ENCODE results near the gene CACNG6.
A peak's percentile ranks its signal among the peaks of the same experiment; 100 is the strongest.
"Not testable (repeated sequence)": the region's sequence is repeated elsewhere in the genome, so short reads cannot be mapped to it uniquely, and the experiment has no call there.

Gene CACNG6

DNA sequence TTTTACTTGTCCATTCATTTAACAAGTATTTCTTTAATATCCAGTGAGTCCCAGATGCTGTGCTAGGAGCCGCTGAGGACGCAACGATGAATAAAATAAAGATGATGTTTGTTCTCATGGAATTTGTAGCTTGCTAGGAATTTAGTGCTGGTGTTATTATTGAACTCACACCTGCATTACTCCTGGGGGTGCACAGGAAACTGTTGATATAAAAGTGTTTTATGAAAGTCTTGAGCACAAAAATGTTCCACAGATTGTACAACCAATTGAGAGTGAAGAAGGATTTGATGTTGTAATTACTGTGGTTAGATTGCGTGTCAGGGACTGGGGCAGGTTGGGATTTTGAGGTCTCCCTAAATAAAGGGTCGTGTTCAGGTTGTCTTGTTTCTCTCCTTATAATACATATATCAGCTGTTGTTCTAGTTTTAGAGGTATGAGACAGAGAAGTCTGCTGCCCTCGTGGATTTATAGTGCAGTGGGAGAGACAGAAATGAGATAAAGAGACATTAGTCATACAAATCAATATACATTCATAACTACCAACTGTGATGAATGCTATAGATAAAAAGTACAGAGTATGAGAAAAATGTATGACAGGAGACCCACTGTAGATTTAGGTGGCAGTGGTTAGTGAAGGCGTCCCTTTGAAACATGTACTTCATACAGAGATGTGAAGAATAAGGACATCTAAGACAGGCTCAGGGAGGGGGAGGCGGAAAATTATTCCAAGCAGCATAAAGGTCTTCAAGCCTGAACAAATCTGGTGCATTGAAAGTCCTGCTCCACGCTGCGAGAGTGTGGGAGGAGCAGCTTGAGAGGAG lies 11.3 kb downstream of the CACNG6 start:
- no peak for DNase-seq (ENCODE audit: low spot score)

- no peak for DNase-seq (ENCODE audit: low spot score)
Observed at GRCh38 chr19:54009440-54009839, 18.0 kb downstream of the CACNG6 start.

DNA sequence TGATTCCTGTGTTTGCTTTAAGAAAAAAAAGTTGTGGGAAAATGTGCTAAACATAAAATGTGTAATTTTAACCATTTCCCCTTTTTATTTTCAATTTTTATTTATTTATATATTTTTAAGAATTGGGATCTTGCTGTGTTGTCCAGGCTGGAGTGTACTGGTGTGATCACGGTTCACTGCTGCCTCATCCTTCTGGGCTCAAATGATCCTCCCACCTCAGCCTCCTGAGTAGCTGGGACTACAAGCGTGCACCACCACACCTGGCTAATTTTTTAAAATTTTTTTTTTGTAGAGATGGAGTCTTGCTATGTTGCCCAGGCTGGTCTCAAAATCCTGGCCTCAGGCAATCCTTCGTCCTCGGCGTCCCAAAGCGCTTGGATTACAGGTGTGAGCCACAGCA lies 19.0 kb downstream of the CACNG6 start:
- no peak for DNase-seq (ENCODE audit: low spot score)

DNA sequence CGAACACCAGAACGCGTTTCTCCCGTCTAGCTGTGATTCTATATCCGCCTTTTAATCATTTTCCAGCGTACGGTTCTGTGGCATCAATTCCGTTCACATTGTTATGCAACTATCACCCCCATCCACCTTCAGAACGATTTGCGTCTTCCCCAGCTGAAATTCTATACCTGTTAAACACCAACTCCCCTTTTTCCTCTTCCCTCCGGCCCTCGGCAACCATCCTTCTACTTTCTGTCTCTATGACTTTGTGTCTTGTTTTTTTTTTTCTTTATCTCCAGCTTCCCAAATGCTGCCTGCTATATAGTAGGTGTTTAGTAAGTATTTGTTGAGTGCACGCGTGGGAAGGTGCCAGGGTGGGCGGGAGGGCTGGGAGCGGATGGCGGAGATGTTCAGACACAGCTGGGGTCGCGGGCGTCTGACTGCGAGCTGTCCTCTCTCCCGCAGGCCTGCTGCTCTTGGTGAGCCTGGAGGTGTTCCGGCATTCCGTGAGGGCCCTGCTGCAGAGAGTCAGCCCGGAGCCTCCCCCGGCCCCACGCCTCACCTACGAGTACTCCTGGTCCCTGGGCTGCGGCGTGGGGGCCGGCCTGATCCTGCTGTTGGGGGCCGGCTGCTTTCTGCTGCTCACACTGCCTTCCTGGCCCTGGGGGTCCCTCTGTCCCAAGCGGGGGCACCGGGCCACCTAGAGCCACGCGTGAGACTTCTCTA lies 20.2 kb downstream of the CACNG6 start:
- no peak for DNase-seq (ENCODE audit: low spot score)

- DNase-seq (ENCODE audit: low spot score): no peak
Observed at GRCh38 chr19:54013866-54014265, 22.4 kb downstream of the CACNG6 start.

DNA sequence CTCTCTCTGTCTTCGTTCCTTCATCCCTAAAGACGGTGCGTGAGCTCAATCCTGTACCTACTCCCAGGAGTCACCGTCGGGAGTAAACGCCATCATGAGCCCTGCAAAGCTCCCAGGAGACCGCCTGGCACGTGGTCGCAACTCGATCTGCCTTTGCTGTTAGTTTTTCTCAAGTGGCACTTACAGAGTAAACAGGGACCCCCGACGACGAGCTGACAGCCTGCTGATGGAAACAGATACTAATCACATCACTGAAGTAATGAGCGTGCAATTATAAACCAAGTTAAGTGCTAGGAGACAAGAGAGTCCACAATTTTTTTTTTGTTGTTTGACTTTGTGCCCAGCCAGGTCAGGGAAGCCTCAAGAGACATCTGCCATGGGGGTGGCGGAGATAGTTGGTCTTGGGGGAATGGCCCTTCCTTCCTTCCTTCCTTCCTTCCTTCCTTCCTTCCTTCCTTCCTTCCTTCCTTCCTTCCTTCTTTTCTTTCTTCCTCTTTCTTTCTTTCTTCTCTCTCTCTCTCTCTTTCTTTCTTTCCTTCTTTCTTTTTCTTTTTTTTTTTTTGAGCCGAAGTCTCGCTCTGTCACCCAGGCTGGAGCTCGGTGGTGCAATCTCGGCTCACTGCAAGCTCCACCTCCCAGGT lies 23.6 kb downstream of the CACNG6 start:
- DNase-seq (ENCODE audit: low spot score): no peak

GRCh38 chr19:54017261-54017660 lies 25.8 kb downstream of the CACNG6 start:
- DNase-seq (ENCODE audit: low spot score): peak; percentile 76

DNA sequence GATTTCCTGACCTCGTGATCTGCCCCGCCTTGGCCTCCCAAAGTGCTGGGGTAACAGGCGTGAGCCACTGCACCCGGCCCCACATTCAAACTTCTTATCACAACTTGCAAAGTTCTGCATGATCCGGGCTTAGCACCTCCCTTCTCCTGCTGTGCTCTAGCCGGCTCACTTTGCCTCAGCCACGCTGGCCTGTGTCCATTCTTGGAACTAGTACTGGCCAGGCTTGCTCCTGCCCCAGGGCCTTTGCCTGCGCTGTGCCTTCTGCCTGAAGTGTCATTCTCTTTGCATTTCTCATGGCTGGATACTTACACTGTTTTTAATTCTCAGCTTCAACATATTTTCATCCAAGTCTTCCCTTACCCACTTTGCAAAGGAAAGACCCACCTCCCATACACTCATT lies 29.9 kb downstream of the CACNG6 start:
- no peak for DNase-seq (ENCODE audit: low spot score)

DNA sequence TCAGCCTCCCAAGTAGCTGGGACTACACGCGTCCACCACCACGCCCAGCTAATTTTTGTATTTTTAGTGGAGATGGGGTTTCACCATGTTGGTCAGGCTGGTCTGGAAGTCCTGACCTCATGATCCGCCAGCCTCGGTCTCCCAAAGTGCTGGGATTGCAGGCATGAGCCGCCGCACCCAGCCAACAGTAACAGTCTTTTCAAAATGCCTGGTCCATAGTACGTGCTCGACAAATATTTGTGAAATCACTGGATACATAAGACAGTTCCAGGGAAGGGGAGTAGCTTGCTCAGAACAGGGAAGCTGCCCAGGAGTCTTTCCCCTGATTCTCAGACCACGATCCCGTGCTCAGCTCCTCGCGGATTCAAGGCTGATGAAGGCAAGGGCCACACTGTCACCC lies 30.5 kb downstream of the CACNG6 start:
- DNase-seq (ENCODE audit: low spot score): no peak

- no peak for DNase-seq (ENCODE audit: low spot score)
Observed at GRCh38 chr19:54023191-54023590, 31.8 kb downstream of the CACNG6 start.

DNA sequence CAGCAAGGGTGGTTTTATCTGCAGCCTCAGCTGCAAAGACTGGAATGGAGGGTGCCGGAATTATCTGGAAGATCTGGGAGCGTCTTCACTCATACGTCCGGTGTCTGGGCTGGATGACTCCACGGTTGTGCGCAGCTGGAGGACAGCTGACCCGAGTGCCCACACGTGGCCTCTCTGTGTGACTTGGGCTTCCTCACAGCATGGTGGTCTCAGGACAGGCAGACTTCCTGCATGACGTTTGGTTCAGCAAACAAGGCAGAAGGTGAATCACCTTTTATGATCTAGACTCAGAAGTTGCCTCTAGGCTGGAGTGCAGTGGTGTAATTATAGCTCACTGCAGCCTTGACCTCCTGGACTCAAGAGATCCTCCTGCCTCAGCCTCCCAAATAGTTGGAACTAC lies 33.2 kb downstream of the CACNG6 start:
- DNase-seq (ENCODE audit: low spot score): no peak

- no peak for DNase-seq (ENCODE audit: low spot score)
Observed at GRCh38 chr19:54026656-54027055, 35.2 kb downstream of the CACNG6 start.

- no peak for DNase-seq (ENCODE audit: low spot score)
Observed at GRCh38 chr19:54029301-54029700, 37.9 kb downstream of the CACNG6 start.

DNA sequence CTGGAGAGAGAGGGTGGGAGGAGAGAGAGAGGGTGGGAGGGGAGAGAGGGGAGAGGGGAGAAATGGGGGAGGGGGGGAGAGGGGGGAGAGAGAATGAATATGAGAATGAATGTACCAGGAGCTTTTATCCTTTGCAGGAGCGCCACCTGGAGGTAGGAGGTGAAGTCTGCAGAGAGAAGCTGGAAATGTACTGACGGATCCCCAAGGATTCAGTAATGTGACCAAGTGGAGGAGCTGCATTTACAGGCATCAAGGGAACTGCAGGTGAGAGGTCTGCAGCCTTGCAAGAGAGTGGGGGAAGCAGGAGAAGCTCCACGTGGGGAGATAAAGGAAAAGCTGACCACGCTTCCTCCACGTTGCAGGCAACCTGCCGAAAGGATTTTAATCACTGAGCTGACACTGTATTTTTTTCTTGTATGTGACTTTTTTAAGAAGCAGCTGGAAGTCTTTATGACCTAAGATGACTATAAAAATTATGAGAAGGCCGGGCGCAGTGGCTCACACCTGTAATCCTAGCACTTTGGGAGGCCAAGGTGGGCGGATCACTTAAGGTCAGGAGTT lies 38.6 kb downstream of the CACNG6 start:
- peak; percentile 56 for DNase-seq (ENCODE audit: low spot score)

GRCh38 chr19:54030895-54031586 lies 39.6 kb downstream of the CACNG6 start:
- DNase-seq (ENCODE audit: low spot score): no peak

DNA sequence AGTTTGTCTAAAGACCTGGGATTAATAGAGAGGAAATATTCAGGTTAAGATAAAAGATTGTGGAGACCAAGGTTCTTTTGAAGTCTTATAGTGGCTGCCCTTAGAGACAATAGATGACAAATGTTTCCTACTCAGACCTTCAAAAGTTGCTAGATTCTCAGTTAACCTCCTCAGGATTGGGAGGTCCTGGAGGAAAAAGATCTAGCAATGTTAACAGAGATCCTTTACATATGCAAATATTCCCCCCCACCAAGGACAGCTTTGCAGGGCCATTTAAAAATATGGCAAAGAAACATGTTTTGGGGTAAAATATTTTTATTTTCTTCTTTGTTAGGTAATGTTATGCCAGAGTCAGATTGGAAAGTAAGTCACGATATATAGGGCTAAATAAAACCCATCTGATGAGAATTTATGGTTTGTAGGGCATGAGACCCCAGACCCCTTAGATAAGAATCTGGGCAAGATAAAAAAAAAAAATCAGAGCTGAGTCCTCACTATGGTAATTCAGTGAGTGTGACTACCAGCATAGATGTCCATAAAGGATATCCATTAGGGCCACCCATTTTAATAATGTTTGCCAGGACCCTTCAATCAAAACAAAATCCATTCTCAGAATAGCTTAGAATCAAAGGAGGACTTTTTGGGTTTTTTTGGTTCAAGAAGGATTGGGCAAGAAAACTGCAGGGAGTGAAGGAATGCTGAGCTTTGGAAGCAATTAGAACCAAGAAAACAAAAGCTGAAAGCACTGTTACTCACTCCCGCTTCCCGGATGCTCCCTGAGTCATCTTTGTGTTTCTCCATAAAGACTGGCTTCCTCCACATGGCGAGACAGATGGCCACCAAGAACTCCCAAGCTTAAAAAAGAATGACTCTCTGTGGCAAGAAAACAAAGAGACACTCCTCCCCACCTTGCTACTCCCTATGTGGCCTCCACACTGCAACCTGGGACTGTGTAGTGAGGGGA lies 44.1 kb downstream of the CACNG6 start:
- peak; percentile 89 for DNase-seq (ENCODE audit: low spot score)

DNA sequence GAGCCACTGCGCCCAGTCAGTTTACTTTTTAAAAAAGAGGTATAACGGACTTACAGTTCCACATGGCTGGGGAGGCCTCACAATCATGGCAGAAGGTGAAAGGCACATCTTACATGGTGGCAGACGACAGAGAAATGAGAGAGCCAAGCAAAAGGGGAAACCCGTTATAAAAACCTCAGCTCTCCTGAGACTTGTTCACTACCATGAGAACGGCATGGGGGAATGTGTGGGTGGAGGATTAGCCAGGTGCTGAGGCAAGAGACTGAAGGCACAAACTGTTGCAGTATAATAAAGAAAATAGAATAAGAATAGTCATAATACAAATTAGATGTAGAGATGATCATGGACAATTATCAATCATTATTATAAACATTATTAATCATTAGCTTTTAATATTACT lies 45.1 kb downstream of the CACNG6 start:
- not testable (repeated sequence) for DNase-seq (ENCODE audit: low spot score)

GRCh38 chr19:54040003-54040402 lies 48.6 kb downstream of the CACNG6 start:
- DNase-seq (ENCODE audit: low spot score): no peak

- no peak for DNase-seq (ENCODE audit: low spot score)
Observed at GRCh38 chr19:54041969-54042606, 50.7 kb downstream of the CACNG6 start.

- DNase-seq (ENCODE audit: low spot score): no peak
Observed at GRCh38 chr19:54042989-54043388, 51.6 kb downstream of the CACNG6 start.
